AG08396 (cell line): ENCODE results near the gene PBX4.
"Not testable (repeated sequence)": the region's sequence is repeated elsewhere in the genome, so short reads cannot be mapped to it uniquely, and the experiment has no call there.

Experiments
- DNase-seq: peaks from one replicate; pipeline ENCODE4 v3.0.0; 2012; ENCODE audit warnings: low spot score, mixed read lengths

Gene PBX4

GRCh38 chr19:19626516-19627472 is 8.3 kb upstream of the PBX4 start:
- DNase-seq = peak; percentile 5

- no peak for DNase-seq
Observed at GRCh38 chr19:19624032-19624570, 5.6 kb upstream of the PBX4 start.

GRCh38 chr19:19623383-19623782 is 4.9 kb upstream of the PBX4 start:
- no peak for DNase-seq

GRCh38 chr19:19619849-19620210 is 1.3 kb upstream of the PBX4 start:
- no peak for DNase-seq

- peak; percentile 13 for DNase-seq
Observed at GRCh38 chr19:19619181-19619848, 828 bp upstream of the PBX4 start.

GRCh38 chr19:19615086-19615485 is 3.4 kb downstream of the PBX4 start:
- no peak for DNase-seq

GRCh38 chr19:19613506-19613905 is 5.0 kb downstream of the PBX4 start:
- DNase-seq = no peak

GRCh38 chr19:19610376-19611202 is 7.9 kb downstream of the PBX4 start:
- no peak for DNase-seq

GRCh38 chr19:19606686-19607085 is 11.8 kb downstream of the PBX4 start:
- not testable (repeated sequence) for DNase-seq

- no peak for DNase-seq
Observed at GRCh38 chr19:19606021-19606420, 12.5 kb downstream of the PBX4 start.

- DNase-seq = no peak
Observed at GRCh38 chr19:19602713-19603324, 15.7 kb downstream of the PBX4 start.

GRCh38 chr19:19602136-19602712 is 16.3 kb downstream of the PBX4 start:
- DNase-seq = no peak

GRCh38 chr19:19600793-19601330 is 17.6 kb downstream of the PBX4 start:
- no peak for DNase-seq

GRCh38 chr19:19598728-19599451 is 19.6 kb downstream of the PBX4 start:
- DNase-seq = not testable (repeated sequence)

GRCh38 chr19:19597809-19598306 is 20.6 kb downstream of the PBX4 start:
- DNase-seq = no peak

- DNase-seq = no peak
Observed at GRCh38 chr19:19595171-19595701, 23.3 kb downstream of the PBX4 start.

- no peak for DNase-seq
Observed at GRCh38 chr19:19594381-19594780, 24.1 kb downstream of the PBX4 start.

GRCh38 chr19:19592690-19593089 is 25.8 kb downstream of the PBX4 start:
- DNase-seq = no peak

- DNase-seq = peak; percentile 90
Observed at GRCh38 chr19:19591133-19591825, 27.2 kb downstream of the PBX4 start.
